ENCODE data around the gene PICALM. TPM values are rescaled to one million over a fixed set of nuclear protein-coding genes. Genes with fewer than 3 reads are reported as not detected.

PICALM gene
- total RNA-seq, 2 experiments from 2014 or later: 75.9 to 90.4 TPM

- intact Hi-C loops (cut with micrococcal nuclease): loop anchor here (1.0 to 10.0 kb wide), 8 partner anchors 95 to 763 kb away; partner anchors contain the start of genes EED and PRSS23
- H3K4me1 Mint-ChIP-seq (ENCODE audit: low read depth): peaks cover 71% of the 10 kb centered on the region
- peak; percentile 48 for DNase-seq
- H3K27ac Mint-ChIP-seq: peak overlapping the region; percentile 58
- POLR2A ChIA-PET: interaction anchor here (1.0 to 1.5 kb wide), 4 partner anchors 25 to 203 kb away, joined by 3 to 11 read pairs (median 4); partner anchors contain the start of gene EED
- no peaks in the 10 kb centered on the region for H3K27me3 Mint-ChIP-seq
- H3K36me3 Mint-ChIP-seq: peaks cover 2% of the 10 kb centered on the region
- CTCF ChIA-PET: interaction anchor here (0.6 to 4.9 kb wide), 42 partner anchors 9 to 261 kb away, joined by 3 to 79 read pairs (median 6); partner anchors contain the start of genes CCDC83 and PICALM
- no peaks in the 10 kb centered on the region for H3K9me3 Mint-ChIP-seq
- H3K4me3 Mint-ChIP-seq: no peak overlapping the region
Observed at GRCh38 chr11:86041975-86042378, 26.9 kb downstream of the PICALM start.

- peaks cover 6% of the 10 kb centered on the region for H3K36me3 Mint-ChIP-seq
- DNase-seq: no peak
- no peak overlapping the region for H3K4me3 Mint-ChIP-seq
- peaks cover 68% of the 10 kb centered on the region for H3K4me1 Mint-ChIP-seq (ENCODE audit: low read depth)
- ChIA-PET CTCF (interaction anchor here (0.6 to 4.9 kb wide), 41 partner anchors 8 to 262 kb away, joined by 3 to 79 read pairs (median 5); partner anchors contain the start of genes CCDC83 and PICALM), POLR2A (interaction anchor here (1.0 to 1.5 kb wide), 3 partner anchors 26 to 161 kb away, joined by 3 to 11 read pairs (median 3); no protein-coding TSS in a partner anchor)
- H3K27me3 Mint-ChIP-seq: no peaks in the 10 kb centered on the region
- intact Hi-C loops (cut with micrococcal nuclease): loop anchor here (10.0 kb wide), 1 partner anchor 764 kb away; the partner anchor contains the start of gene PRSS23
- no peaks in the 10 kb centered on the region for H3K9me3 Mint-ChIP-seq
- peak overlapping the region; percentile 58 for H3K27ac Mint-ChIP-seq
Observed at GRCh38 chr11:86040919-86041850, 27.7 kb downstream of the PICALM start.

GRCh38 chr11:86039094-86039493 lies 29.8 kb downstream of the PICALM start:
- Mint-ChIP-seq H3K27ac (no peak overlapping the region), H3K27me3 (no peaks in the 10 kb centered on the region), H3K4me1 (ENCODE audit: low read depth) (peaks cover 64% of the 10 kb centered on the region), H3K36me3 (peaks cover 6% of the 10 kb centered on the region), H3K9me3 (no peaks in the 10 kb centered on the region), H3K4me3 (no peak overlapping the region)
- ChIA-PET CTCF (interaction anchor here (1.1 kb wide), 1 partner anchor 154 kb away, joined by 4 read pairs; no protein-coding TSS in a partner anchor), POLR2A (no interaction called here)
- intact Hi-C loops (cut with micrococcal nuclease): no loop called here
- DNase-seq: no peak

DNA sequence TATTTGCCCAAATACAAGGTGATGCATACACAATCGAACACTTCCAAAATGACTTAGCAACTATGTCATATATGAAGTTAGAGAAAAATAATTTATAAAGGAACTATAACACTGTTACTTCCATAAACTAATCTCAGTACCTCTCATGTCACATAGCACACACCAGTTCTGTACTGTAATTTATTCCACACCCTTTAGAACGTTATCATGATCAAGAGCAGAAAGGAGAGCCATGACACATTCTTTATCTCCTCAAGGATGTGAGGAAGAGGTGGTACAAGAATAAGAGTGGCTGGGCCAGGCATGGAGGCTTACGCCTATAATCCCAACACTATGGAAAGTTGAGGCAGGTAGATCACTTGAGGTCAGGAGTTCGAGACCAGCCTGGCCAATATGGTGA lies 31.1 kb downstream of the PICALM start:
- DNase-seq: no peak
- H3K36me3 Mint-ChIP-seq: peaks cover 6% of the 10 kb centered on the region
- ChIA-PET POLR2A (no interaction called here), CTCF (no interaction called here)
- H3K4me1 Mint-ChIP-seq (ENCODE audit: low read depth): peaks cover 63% of the 10 kb centered on the region
- intact Hi-C loops (cut with micrococcal nuclease): no loop called here
- H3K4me3 Mint-ChIP-seq: no peak overlapping the region
- peak overlapping the region; percentile 30 for H3K27ac Mint-ChIP-seq
- no peaks in the 10 kb centered on the region for H3K27me3 Mint-ChIP-seq
- no peaks in the 10 kb centered on the region for H3K9me3 Mint-ChIP-seq

- H3K27ac Mint-ChIP-seq: no peak overlapping the region
- no peak for DNase-seq
- H3K27me3 Mint-ChIP-seq: no peaks in the 10 kb centered on the region
- H3K4me1 Mint-ChIP-seq (ENCODE audit: low read depth): peaks cover 53% of the 10 kb centered on the region
- peaks cover 12% of the 10 kb centered on the region for H3K36me3 Mint-ChIP-seq
- POLR2A ChIA-PET: no interaction called here
- CTCF ChIA-PET: no interaction called here
- intact Hi-C loops (cut with micrococcal nuclease): no loop called here
- H3K4me3 Mint-ChIP-seq: no peak overlapping the region
- no peaks in the 10 kb centered on the region for H3K9me3 Mint-ChIP-seq
Observed at GRCh38 chr11:86035920-86036319, 33.0 kb downstream of the PICALM start.

GRCh38 chr11:86035164-86035563 lies 33.7 kb downstream of the PICALM start:
- peak overlapping the region; percentile 34 for H3K27ac Mint-ChIP-seq
- peaks cover 16% of the 10 kb centered on the region for H3K36me3 Mint-ChIP-seq
- no peak for DNase-seq
- H3K27me3 Mint-ChIP-seq: no peaks in the 10 kb centered on the region
- POLR2A ChIA-PET: no interaction called here
- H3K9me3 Mint-ChIP-seq: no peaks in the 10 kb centered on the region
- no peak overlapping the region for H3K4me3 Mint-ChIP-seq
- peaks cover 50% of the 10 kb centered on the region for H3K4me1 Mint-ChIP-seq (ENCODE audit: low read depth)
- intact Hi-C loops (cut with micrococcal nuclease): no loop called here
- CTCF ChIA-PET: interaction anchor here (1.8 kb wide), 1 partner anchor 158 kb away, joined by 4 read pairs; no protein-coding TSS in a partner anchor

GRCh38 chr11:86034710-86035109 lies 34.2 kb downstream of the PICALM start:
- ChIA-PET POLR2A (no interaction called here), CTCF (interaction anchor here (1.8 kb wide), 1 partner anchor 159 kb away, joined by 4 read pairs; no protein-coding TSS in a partner anchor)
- Mint-ChIP-seq H3K36me3 (peaks cover 13% of the 10 kb centered on the region), H3K4me3 (no peak overlapping the region), H3K27me3 (no peaks in the 10 kb centered on the region), H3K27ac (no peak overlapping the region), H3K9me3 (no peaks in the 10 kb centered on the region), H3K4me1 (ENCODE audit: low read depth) (peaks cover 47% of the 10 kb centered on the region)
- DNase-seq: no peak
- intact Hi-C loops (cut with micrococcal nuclease): no loop called here

- no peak for DNase-seq
- Mint-ChIP-seq H3K4me3 (no peak overlapping the region), H3K9me3 (no peaks in the 10 kb centered on the region), H3K4me1 (ENCODE audit: low read depth) (peaks cover 46% of the 10 kb centered on the region), H3K27me3 (no peaks in the 10 kb centered on the region), H3K36me3 (peaks cover 40% of the 10 kb centered on the region), H3K27ac (peak overlapping the region; percentile 33)
- ChIA-PET CTCF (interaction anchor here (1.1 kb wide), 1 partner anchor 174 kb away, joined by 3 read pairs; no protein-coding TSS in a partner anchor), POLR2A (interaction anchor here (0.6 kb wide), 1 partner anchor 265 kb away, joined by 3 read pairs; no protein-coding TSS in a partner anchor)
- intact Hi-C loops (cut with micrococcal nuclease): loop anchor here (1.0 to 5.0 kb wide), 4 partner anchors 25 to 172 kb away; no protein-coding TSS in a partner anchor
Observed at GRCh38 chr11:86021377-86021776, 47.5 kb downstream of the PICALM start.

DNA sequence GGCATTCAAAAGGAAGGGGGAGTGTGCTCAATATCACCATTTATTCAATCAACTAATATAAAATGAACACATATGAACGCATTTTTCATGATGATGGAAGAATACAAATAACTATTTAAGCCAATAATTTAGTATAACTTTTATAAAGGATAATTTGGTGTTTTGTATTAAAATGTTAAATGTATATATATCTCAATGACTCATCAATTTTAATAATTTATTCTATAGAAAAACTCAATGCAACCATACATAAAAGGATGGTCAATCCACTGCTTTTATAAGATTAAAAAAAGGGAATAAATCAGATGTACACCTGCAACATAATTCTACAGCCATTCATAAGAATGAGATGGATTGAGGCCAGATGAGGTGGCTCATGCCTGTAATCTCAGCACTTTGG lies 50.6 kb downstream of the PICALM start:
- H3K36me3 Mint-ChIP-seq: peaks cover 50% of the 10 kb centered on the region
- H3K4me1 Mint-ChIP-seq (ENCODE audit: low read depth): peaks cover 44% of the 10 kb centered on the region
- ChIA-PET CTCF (no interaction called here), POLR2A (no interaction called here)
- H3K9me3 Mint-ChIP-seq: no peaks in the 10 kb centered on the region
- H3K27ac Mint-ChIP-seq: no peak overlapping the region
- DNase-seq: no peak
- no peak overlapping the region for H3K4me3 Mint-ChIP-seq
- intact Hi-C loops (cut with micrococcal nuclease): loop anchor here (5.0 kb wide), 1 partner anchor 41 kb away; no protein-coding TSS in a partner anchor
- H3K27me3 Mint-ChIP-seq: no peaks in the 10 kb centered on the region

DNA sequence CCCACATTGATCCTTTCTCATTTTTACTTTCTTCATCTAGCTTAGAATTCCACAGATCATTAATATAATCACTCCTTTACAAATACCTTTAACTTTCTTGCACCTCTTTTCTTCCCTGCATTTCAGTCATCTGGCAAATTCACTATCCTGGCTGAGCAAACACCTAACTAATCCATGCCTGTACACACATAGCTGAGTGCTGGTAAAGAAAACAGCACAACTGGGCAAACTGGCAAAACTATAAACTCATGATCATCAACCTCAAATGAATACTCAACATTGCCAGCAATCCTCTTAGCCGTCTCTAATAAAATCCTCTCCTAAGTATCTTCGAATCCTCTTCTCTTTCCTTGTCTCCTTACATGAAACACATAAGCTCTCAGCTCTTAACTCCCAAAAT lies 52.4 kb downstream of the PICALM start:
- Mint-ChIP-seq H3K36me3 (peaks cover 47% of the 10 kb centered on the region), H3K27ac (peak overlapping the region; percentile 0), H3K9me3 (no peaks in the 10 kb centered on the region), H3K4me1 (ENCODE audit: low read depth) (peaks cover 29% of the 10 kb centered on the region), H3K27me3 (no peaks in the 10 kb centered on the region), H3K4me3 (no peak overlapping the region)
- ChIA-PET POLR2A (interaction anchor here (0.5 to 2.5 kb wide), 3 partner anchors 9 to 37 kb away, joined by 3 to 5 read pairs (median 3); no protein-coding TSS in a partner anchor), CTCF (interaction anchor here (0.7 to 1.5 kb wide), 4 partner anchors 13 to 26 kb away, joined by 3 to 6 read pairs (median 4); no protein-coding TSS in a partner anchor)
- no peak for DNase-seq
- intact Hi-C loops (cut with micrococcal nuclease): loop anchor here (5.0 kb wide), 1 partner anchor 39 kb away; no protein-coding TSS in a partner anchor

- Mint-ChIP-seq H3K4me1 (ENCODE audit: low read depth) (peaks cover 21% of the 10 kb centered on the region), H3K27me3 (no peaks in the 10 kb centered on the region), H3K36me3 (peaks cover 45% of the 10 kb centered on the region), H3K4me3 (no peak overlapping the region), H3K27ac (no peak overlapping the region), H3K9me3 (no peaks in the 10 kb centered on the region)
- intact Hi-C loops (cut with micrococcal nuclease): loop anchor here (5.0 kb wide), 1 partner anchor 38 kb away; no protein-coding TSS in a partner anchor
- POLR2A ChIA-PET: interaction anchor here (0.8 to 2.5 kb wide), 3 partner anchors 10 to 16 kb away, joined by 3 to 5 read pairs (median 3); no protein-coding TSS in a partner anchor
- no peak for DNase-seq
- CTCF ChIA-PET: interaction anchor here (0.9 to 1.4 kb wide), 4 partner anchors 12 to 186 kb away, joined by 3 to 5 read pairs (median 4); no protein-coding TSS in a partner anchor
Observed at GRCh38 chr11:86015699-86016098, 53.2 kb downstream of the PICALM start.
